IPS-NIHi7 (cell line): ENCODE data around the gene DENR.
"Not testable (repeated sequence)": the region's sequence is repeated elsewhere in the genome, so short reads cannot be mapped to it uniquely, and the experiment has no call there.

Experiments
- DNase-seq: peaks from one replicate; pipeline ENCODE4 v3.0.0; 2012; ENCODE audit warnings: mixed read lengths; ENCODE audit errors: extremely low spot score

Gene DENR

DNA sequence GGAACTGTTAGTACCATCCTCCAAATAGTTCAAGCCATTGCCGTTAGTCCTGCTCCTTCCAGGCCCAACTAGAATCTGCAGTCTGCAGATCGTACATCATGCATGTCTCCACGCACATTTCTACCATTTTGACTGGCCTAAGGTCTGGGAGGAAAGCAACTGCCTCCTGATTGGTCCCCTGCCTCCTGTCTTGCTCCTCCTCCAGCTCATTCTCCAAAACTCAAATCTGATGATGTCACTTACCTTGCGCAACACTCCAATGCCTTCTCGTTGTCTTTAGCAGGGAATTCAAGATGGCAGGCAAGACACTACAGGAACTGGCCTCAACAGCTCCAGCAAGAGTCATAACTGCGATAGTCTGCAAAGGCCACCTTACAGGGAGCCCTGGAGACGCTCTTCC is 12.3 kb upstream of the DENR start:
- DNase-seq: no peak

DNA sequence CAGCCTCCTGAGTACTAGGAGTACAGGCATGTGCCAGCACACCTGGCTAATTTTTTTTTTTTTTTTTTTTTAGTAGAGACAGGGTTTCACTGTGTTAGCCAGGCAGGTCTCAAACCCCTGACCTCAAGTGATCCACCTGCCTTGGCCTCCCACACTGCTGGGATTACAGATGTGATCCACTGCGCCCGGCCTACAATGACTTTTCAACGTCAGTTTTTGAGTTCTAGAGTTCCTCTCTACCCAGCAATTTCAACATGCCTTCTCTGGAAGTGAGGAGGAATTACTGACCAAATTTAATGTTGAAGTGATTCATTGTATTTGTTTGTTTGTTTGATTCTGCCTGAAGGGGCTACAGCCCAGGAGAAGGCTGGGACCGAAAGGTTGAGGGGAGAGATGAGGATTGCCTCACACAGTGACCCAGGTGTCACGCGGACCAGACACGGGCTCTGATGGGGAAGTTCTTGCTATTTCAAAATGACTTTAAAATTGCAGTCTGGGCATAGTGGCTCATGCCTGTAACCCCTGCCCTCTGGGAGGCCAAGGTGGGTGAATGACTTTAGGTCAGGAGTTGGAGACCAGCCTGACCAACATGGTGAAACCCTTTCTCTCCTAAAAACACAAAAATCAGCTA is 8.6 kb upstream of the DENR start:
- DNase-seq: no peak

DNA sequence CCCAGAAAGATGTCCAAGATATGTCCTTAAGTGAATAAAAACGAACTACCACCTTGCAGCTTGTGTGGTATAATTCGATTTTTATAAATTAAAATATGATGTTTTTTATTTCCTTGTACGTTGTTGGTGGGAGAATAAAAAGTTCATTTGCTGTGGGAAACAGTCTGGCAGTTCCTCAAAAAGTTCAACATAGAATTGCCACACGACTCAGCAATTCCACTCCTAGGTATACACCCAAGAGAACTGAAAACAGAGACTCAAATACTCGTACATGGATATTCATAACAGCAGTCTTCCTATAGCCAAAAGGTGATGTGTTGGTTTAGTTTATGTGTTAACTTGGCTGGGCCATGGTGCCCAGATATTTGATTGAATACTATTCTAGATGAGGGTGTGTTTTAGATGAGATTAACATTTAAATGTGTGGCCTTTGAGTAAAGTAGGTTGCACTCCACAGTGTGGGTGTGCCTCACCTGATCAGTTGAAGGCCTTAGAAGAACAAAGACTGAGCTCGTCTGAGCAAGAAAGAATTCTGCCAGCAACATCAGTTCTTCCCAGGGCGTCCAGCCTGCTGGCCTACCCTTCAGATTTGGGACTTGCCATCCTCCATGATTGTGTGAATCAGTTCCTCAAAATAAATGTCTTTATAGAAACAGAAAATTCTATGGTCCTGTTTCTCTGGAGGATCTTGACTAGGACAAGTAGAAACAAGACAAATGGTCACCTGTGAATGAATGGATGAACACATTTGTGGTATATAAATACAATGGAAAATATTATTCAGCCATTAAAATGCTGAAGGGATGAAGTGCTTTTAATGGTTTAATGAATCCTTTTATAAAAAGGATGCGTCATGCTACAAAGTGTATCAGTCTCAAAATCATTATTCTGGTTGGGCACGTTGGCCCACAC is 5.1 kb upstream of the DENR start:
- no peak for DNase-seq

DNA sequence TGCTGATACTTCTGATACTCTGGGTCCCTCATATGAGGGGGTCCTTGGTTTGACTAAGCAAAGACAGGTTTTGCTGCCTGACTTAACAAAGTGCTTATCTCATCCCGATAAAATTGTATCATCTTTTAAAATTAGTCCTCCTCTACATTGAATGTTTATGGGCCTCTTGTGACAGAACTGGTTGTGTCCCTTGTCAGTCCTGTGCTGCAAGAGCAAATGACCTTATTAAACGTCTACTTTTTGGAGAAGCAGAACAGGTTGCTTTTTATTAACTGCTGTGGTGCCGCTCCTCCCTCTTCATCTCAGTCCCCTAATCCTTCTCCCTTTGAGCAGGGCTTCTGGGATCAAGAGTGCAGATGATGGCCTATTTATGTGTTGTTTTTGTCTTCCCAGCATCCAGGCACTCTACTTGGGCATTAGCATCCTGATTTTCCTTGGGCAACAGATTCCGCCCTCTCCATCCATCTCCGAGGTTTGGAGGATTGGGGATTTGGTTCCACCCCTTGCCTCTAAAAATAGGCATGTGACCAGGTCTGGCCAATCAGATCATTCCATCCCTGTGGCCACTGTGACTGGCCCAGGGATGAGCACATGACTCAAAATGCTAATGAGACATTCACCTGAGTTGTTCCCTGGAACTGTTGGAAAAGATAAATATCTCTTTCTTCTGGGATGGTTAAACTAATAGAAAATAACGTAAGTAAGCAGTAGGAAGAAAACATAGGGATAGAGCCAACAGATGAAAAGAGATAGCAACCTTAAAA is 2.9 kb upstream of the DENR start:
- DNase-seq: peak; percentile 50

DNA sequence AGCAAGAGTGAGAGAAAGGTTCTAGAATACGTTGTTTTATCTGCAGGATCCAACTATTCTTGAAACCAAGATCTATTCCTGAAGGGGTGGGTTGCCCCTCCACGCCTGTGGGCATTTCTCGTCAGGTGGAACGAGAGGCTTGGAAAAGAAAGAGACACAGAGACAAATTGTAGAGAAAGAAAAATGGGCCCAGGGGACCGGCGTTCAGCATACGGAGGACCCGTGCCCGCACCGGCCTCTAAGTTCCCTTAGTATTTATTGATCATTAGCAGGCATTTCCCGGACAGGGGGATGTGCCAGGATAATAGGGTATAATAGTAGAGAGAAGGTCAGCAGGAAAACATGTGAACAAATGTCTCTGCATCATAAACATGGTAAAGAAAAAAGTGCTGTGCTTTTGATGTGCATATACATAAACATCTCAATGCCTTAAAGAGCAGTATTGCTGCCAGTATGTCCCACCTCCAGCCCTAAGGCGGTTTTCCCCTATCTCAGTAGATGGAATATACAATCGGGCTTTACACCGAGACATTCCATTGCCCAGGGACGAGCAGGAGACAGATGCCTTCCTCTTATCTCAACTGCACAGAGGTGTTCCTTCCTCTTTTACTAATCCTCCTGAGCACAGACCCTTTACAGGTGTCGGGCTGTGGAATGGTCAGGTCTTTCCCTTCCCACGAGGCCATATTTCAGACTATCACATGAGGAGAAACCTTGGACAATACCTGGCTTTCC is 1.7 kb upstream of the DENR start:
- DNase-seq: not testable (repeated sequence)

DNA sequence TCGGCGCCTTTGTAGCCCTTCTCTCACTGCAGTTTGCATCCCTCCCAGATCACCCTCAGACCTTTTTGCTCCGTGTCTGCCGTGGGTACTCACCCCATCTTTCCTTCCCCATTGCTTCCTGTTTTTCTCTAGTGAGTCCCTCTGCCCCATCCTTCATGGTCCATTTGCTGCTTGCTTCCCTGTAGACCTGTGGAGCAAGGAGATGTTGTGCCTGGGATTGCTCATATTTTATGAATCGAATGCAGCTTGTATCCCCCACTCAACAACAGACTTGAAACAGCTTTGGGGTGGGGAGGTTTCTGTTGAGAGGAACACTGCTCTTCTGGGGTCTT is 661 bp downstream of the DENR start:
- no peak for DNase-seq

DNA sequence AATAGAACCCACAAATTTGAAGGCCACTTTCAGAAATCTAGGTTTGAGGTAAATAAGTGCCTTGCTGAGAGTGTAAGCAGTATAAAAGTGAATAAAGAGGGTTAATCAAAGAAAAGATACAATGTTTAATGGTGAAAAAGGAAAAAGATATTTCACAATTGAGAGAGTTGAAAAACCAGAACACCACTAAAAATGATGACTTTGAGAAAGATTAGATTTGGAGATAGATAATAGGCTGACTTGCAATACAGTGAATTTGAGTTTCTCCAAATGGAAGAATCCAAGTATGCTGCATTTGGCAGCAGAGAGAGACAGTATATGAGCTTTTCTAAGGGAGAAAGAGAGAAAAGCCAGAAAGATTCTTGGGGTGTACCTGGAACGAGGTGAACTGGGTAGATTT is 2.2 kb downstream of the DENR start:
- no peak for DNase-seq

DNA sequence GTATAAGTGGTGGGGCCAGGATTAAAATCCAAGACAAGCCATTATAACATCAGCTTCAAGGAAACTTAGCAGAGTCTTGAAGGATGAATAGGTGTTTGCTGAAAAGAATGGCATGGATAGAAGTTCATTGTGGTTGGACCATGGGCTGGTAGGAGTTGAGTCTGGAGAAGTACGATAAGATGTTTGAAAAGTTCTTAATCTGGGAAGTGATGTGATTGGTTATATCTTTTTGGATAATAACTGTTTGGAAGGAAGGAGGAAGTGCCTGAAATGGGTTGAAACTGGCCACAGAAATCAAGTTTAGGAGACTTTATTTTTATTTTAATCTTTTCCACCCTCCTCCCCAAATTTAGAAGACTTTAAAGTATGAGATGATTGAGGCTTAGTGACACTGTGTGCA is 4.9 kb downstream of the DENR start:
- no peak for DNase-seq

DNA sequence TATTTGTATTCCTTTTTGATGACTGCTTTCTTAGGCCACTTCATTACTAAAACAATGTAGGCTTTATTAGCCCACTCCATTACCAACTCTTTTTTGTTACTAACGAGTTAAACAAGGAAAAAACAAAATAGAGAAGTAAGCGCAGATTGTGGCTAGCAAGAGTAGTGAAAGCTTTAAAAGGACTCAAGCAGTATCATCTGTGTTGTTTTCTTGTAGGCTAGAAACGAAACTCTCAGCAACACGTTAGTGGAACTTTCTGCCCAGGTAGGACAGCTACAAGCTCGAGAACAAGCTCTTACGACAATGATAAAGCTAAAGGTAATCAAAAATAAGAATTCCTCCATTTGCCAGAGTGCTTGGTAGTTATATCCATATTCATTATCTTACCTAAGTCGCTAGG is 32.9 kb downstream of the DENR start:
- DNase-seq: no peak

DNA sequence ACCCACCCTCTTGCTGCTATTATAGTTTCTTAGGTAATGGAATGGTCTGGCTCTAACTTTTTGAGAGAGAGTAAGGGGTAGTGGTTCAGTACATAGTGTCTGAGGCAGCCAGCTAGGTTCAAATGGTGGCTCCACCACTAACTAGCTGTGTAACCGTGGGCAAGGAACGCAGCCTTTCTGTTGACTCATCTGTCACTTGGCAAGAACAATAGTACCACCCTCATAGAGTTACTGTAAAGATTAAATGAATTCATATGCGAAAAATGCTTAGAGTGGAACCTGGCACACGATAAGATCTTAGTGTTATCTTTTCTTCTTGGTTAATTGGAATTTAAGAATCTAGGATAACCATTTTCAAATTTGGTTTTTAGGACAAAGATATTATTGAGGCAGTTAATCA is 35.8 kb downstream of the DENR start:
- no peak for DNase-seq

DNA sequence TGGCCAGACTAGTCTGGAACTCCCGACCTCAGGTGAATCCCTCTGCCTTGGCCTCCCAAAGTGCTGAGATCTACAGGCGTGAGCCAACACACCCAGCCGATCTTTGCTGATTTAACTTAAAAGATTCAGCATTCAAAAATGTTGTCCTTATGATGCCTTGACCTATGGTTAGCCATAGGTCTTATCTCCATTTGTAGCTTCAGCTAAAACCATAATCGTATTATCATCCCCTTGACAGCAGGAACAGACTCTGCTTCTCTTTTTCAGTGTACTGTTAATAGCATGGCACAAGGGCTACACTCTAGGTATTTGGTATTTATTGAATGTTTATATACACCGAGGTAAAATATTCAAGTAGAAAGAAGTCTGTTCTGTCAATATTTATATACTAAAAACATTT is 37.0 kb downstream of the DENR start:
- no peak for DNase-seq

DNA sequence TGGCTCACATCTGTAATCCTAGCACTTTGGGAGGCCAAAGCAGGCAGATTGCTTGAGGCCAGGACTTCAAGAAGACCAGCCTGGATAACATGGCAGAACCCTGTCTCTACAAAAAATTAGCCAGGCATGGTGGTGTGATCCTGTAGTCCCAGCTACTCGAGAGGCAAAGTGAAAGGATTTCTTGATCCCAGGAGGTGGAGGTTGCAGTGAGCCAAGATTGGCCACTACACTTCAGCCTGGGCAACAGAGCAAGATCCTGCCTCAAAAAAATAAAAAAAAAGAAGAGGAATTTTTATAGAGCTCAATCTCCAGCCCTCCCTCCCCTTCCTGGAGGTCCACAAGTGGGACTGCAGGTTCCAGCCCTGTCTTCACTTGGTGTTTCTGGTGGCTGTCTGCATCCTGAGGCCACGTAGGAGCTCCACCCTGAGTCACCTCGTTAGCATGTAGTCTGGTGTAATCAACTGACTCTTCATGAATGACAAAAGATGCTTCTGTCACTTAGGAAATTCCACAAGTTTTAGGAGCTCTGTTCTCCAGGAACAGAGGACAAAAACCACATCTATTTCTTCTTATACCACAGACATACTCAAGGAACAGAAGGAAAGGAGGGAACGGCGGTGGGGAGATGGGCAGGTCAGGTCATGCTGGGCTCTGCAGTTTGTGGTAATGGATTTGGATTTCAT is 37.9 kb downstream of the DENR start:
- DNase-seq: peak; percentile 36

DNA sequence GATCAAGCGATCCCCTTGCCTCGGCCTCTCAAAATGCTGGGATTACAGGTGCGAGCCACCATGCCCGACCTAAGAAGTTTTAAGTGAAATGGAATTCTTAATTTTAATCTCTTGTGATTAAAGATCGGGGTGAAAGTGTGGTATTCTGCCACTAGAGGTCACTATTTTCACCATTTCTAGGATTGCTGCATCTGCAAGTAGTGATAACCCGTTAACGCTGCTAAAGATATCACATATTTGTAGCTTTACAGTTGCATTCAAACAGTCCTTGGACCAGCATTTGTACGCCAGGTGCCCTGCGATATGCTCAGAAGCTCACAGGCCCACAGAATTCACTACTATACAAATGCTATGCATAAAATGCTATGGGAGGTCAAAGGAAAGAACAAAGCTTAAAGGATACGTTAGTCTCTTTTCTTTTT is 41.1 kb downstream of the DENR start:
- peak; percentile 59 for DNase-seq

DNA sequence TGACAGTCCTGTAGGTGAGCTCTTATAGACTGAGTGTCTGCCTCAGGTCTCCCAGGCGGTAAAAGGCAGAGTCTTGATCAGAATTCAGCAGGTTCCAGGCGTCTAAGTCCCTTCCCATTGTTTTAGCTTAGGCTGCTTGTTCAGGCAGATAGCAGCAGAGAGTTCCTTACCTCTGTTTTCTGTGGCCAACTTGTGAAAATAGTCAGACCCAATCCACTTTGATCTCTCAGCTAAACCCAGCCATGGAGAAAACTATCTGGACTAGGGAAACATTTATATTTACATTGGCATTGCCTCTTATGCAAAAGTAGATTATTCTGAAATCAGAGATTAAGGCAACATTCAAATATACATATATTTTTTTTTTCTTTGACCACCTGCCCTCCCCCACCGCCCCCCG is 43.2 kb downstream of the DENR start:
- DNase-seq: peak; percentile 16

DNA sequence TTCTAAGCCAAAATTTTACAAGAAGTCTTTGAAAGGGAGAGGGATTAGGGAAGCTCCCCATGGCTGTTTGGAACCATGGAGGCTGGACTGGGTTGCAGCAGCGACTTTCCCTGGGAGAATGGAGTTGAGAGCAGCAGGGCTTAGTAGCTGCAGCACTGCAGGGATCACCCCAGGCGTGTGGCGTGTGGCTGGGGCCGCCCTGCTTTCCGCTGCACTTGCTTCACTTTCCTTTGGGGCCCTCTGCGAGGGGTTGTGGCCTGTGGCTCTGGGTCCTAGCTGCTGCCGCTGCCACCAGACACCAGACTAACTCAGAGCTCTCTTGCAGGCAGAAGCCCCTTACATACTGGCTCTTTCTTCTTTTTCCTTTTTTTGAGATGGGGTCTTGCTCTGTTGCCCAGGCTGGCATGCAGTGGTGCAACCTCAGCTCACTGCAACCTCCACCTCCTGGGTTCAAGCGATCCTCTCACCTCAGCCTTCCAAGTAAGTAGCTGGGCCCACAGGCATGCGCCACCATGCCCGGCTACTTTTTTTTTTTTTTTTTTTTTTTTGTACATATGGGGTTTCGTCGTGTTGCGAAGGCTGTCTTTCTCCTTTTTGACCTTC is 47.1 kb downstream of the DENR start:
- no peak for DNase-seq

DNA sequence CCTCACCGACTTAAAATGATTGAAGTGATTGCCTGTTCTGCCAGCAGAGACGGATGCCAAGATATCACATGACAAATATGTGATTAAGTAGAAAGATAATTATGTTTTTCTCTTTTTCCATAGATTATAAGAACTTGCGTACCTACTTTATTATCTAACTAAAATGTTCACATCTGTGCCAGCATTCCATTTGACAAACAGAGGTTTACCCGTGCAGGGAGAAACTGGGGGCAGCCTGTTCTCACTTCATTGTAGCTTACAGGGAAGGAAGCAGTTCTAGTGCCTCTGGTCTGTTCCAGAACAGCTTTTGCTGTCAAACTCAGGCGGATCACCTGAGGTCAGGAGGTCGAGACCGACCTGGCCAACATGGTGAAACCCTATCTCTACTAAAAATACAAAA is 51.3 kb downstream of the DENR start:
- DNase-seq: no peak

DNA sequence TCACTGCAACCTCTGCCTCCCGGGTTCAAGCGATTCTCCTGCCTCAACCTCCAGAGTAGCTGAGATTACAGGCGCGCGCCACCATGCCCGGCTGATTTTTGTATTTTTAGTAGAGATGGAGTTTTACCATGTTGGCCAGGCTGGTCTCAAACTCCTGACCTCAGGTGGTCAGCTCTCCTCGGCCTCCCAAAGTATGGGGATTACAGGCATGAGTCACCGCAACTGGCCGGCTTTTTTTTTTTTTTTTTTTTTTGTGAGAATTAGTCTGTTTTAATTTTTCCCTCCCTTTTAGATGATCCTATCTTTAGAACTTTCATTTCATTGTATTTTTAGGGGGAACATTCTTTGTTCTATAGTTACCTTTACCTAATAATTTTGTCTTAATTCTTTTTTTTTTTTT is 52.3 kb downstream of the DENR start:
- not testable (repeated sequence) for DNase-seq

DNA sequence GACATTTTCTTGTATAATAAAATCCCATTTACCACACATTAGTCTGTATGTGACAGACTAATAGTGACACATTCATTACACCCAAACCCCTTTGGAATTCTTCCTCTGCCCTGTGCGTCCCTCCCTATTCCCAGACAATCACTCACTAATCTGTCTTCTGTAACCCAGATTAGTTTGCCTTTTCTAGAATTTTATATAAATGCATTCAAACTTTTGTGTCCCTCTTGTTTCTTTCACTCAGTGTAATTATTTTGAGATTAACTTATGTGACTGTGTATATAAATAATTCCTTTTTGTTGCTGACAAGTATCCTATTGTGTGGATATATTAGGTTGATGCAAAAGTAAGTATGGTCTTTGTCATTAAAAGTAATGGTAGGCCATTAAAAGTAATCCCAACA is 55.0 kb downstream of the DENR start:
- no peak for DNase-seq

DNA sequence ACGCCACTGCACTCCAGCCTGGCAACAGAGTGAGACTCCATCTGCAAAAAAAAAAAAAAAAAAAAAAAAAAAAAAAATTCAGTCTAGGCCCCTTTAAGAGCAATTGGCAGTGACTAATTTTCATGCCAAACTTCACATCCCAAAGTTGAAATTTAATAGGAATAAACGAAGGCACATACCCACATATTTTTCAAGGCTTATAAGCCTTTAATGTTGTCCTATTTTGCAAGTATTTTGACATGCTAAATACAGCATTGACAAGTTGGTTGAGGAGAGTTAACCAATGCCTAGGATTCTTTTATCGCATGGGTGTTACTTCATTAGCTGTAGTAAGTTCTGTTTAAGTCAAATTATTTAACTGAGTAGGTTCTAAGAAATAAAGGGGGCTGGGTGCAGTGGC is 59.2 kb downstream of the DENR start:
- no peak for DNase-seq

DNA sequence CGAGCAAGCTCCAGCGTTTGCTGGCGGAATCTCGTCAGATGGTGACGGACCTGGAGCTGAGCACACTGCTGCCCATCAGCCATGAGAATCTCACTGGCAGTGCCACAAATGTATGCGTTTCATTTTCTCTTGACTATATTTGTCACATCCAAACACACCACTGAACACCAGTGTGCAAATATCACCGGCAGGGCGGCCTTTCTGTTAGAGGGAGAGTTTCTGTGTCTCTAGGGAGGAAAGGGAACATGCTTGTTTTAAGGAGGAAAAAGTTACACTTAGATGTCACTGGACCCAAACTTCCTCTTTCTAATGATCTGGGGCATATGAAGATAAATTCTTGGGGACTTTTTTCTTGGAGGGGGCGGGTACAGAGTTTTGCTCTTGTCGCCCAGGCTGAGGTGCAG is 60.7 kb downstream of the DENR start:
- no peak for DNase-seq

DNA sequence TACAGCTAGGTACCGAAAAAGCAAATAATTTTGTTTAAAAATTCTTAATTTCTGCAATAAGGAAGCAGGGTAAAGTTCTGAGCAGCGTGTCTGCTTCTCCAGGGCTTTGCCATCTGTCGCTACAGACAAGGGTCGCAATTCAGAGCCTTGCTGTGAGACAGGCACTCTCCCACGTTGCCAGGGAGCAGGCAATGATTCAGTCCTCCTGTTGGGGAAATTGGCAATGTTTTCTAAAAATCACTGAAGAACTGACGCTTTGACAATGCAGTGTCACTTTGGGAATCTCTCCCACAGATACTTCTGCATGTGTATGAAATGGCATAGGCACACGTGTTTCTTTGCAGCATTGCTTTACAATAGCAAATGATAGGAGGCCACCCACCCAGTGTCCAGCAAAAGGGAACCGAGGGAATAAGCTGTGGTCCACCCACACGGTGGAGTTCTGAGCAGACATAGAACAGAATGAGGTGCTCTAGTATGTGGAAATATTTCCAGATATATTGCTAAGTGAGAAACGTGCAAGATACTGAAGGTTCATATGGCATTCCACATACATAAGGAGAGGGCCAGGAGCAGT is 66.7 kb downstream of the DENR start:
- no peak for DNase-seq
